ENCODE results near the gene JMJD1C.

- no peak for TF ChIP-seq CTCF (conservative IDR thresholded peaks at IDR 0.05; ENCODE audit: low read length)
- no peak for TF ChIP-seq EZH2phosphoT487 (IDR thresholded peaks at IDR 0.05; ENCODE audit: borderline replicate concordance, low read depth, low read length)
Measured at GRCh38 chr10:63487990-63488389, 22.2 kb upstream of the JMJD1C start.
